ENCODE measurements around the gene HELZ. TPM values are rescaled to one million over a fixed set of nuclear protein-coding genes. Genes with fewer than 3 reads are reported as not detected.

HELZ gene
- total RNA-seq, 1 donor from 2014 or later: 49.5 TPM

GRCh38 chr17:67194134-67194533, 50.9 kb downstream of the HELZ start:
- no peak for DNase-seq (ENCODE audit: low spot score)

- DNase-seq (ENCODE audit: low spot score): no peak
Measured at GRCh38 chr17:67187927-67188326, 57.1 kb downstream of the HELZ start.

- no peak for DNase-seq (ENCODE audit: low spot score)
Measured at GRCh38 chr17:67186782-67187181, 58.2 kb downstream of the HELZ start.

- no peak for DNase-seq (ENCODE audit: low spot score)
Measured at GRCh38 chr17:67183531-67183930, 61.5 kb downstream of the HELZ start.

- no peak for DNase-seq (ENCODE audit: low spot score)
Measured at GRCh38 chr17:67181825-67182224, 63.2 kb downstream of the HELZ start.

GRCh38 chr17:67180275-67180674, 64.7 kb downstream of the HELZ start:
- no peak for DNase-seq (ENCODE audit: low spot score)

- no peak for DNase-seq (ENCODE audit: low spot score)
Measured at GRCh38 chr17:67178555-67178954, 66.4 kb downstream of the HELZ start.

GRCh38 chr17:67177732-67178131, 67.3 kb downstream of the HELZ start:
- DNase-seq (ENCODE audit: low spot score): no peak

- no peak for DNase-seq (ENCODE audit: low spot score)
Measured at GRCh38 chr17:67174190-67174589, 70.8 kb downstream of the HELZ start.

- DNase-seq (ENCODE audit: low spot score): no peak
Measured at GRCh38 chr17:67171560-67171959, 73.4 kb downstream of the HELZ start.

- no peak for DNase-seq (ENCODE audit: low spot score)
Measured at GRCh38 chr17:67168496-67168895, 76.5 kb downstream of the HELZ start.

GRCh38 chr17:67165201-67165600, 79.8 kb downstream of the HELZ start:
- DNase-seq (ENCODE audit: low spot score): no peak

GRCh38 chr17:67164302-67164701, 80.7 kb downstream of the HELZ start:
- no peak for DNase-seq (ENCODE audit: low spot score)

- no peak for DNase-seq (ENCODE audit: low spot score)
Measured at GRCh38 chr17:67162771-67163170, 82.2 kb downstream of the HELZ start.

GRCh38 chr17:67161573-67161972, 83.4 kb downstream of the HELZ start:
- DNase-seq (ENCODE audit: low spot score): no peak

- DNase-seq (ENCODE audit: low spot score): no peak
Measured at GRCh38 chr17:67160791-67161190, 84.2 kb downstream of the HELZ start.

GRCh38 chr17:67157732-67158639, 87.0 kb downstream of the HELZ start:
- no peak for DNase-seq (ENCODE audit: low spot score)

GRCh38 chr17:67156269-67157199, 88.5 kb downstream of the HELZ start:
- no peak for DNase-seq (ENCODE audit: low spot score)

GRCh38 chr17:67152824-67153223, 92.2 kb downstream of the HELZ start:
- no peak for DNase-seq (ENCODE audit: low spot score)

GRCh38 chr17:67151717-67152116, 93.3 kb downstream of the HELZ start:
- DNase-seq (ENCODE audit: low spot score): no peak

- peak; percentile 26 for DNase-seq (ENCODE audit: low spot score)
Measured at GRCh38 chr17:67150826-67151225, 94.2 kb downstream of the HELZ start.

GRCh38 chr17:67148352-67148751, 96.6 kb downstream of the HELZ start:
- no peak for DNase-seq (ENCODE audit: low spot score)
